ENCODE measurements around the gene COL28A1. TPM values are rescaled to one million over a fixed set of nuclear protein-coding genes. Genes with fewer than 3 reads are reported as not detected.

Gene COL28A1
- total and polyA plus RNA-seq, 7 donors = 0.29 to 6.3 (median 1.9) TPM

DNA sequence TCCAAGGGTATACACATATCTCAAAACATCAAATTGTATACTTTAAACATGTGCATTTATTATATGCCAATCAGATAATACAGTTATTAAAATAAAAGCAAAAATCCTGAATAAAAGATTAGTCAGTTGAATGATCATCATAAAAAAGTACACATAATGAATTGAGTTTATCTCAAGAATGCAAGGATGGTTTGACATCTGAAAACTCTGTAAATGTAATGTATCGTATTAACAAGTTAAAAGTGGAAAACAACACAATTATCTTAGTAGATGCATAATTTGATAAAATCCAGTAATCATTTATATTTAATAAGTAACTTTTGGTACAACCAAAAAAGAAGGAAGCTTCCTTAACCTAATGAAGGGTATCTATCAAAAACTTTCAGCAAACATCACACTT lies 86.6 kb downstream of the COL28A1 start:
- DNase-seq = no peak
- Histone ChIP-seq H3K9me3 (peaks cover 21% of the 10 kb centered on the region), H3K27ac (no peak overlapping the region), H3K4me1 (no peaks in the 10 kb centered on the region), H3K36me3 (ENCODE audit: insufficient read depth in 1 of 2, low read depth in 1 of 2) (peaks cover 0 to 15% of the 10 kb centered on the region in 2 donors), H3K27me3 (ENCODE audit: insufficient read depth in 3 of 3, low read length in 2 of 3) (no peaks in the 10 kb centered on the region), H3K4me3 (no peak overlapping the region)
- WGBS, 3 donors = 91 to 100% (median 98%) methylated on average over 1 of the region's 1 CpG
- no peak for TF ChIP-seq CTCF (IDR thresholded peaks at IDR 0.05)
- ATAC-seq = no peak
- intact Hi-C loops (cut with DNase I) = no loop called here

GRCh38 chr7:7446616-7447015 lies 89.1 kb downstream of the COL28A1 start:
- no peak for TF ChIP-seq CTCF (IDR thresholded peaks at IDR 0.05)
- ATAC-seq (no peak), DNase-seq (no peak)
- Histone ChIP-seq H3K9me3 (peaks cover 21% of the 10 kb centered on the region), H3K27ac (no peak overlapping the region), H3K4me1 (no peaks in the 10 kb centered on the region), H3K27me3 (ENCODE audit: insufficient read depth in 3 of 3, low read length in 2 of 3) (no peaks in the 10 kb centered on the region), H3K36me3 (ENCODE audit: insufficient read depth in 1 of 2, low read depth in 1 of 2) (peaks cover 0 to 4% of the 10 kb centered on the region in 2 donors), H3K4me3 (no peak overlapping the region)
- intact Hi-C loops (cut with DNase I) = no loop called here

DNA sequence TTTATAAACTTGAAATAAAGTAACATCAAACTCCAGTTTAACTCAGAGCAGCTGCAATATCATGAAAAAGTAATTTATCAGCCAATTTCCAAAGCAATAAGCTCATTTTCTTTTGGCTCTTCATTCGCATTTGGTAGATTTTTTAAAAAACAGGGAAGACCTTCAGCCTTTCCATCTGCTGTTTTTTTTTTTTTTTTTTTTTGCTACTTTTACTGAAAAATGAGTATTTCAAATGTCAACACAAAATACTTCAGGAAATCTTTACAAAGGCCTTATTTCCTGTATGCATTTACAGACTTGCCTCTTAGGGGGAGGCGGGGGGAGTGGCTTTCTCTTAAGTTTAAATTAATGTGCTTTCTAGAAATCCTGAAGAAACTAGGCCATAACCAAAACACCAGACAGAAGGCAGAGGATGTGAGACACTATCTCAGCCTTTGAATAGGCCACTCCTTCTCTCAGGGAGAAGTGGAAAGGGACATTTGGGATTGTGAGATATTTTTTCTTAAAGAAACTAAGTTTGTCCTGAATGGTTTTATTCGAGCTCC lies 91.8 kb downstream of the COL28A1 start:
- 62 to 68% (median 62%) methylated on average over 3 of the region's 3 CpGs for WGBS, 3 donors
- Histone ChIP-seq H3K4me1 (no peaks in the 10 kb centered on the region), H3K27me3 (ENCODE audit: insufficient read depth in 3 of 3, low read length in 2 of 3) (no peaks in the 10 kb centered on the region), H3K27ac (no peak overlapping the region), H3K4me3 (no peak overlapping the region), H3K9me3 (peaks cover 12% of the 10 kb centered on the region), H3K36me3 (ENCODE audit: insufficient read depth in 1 of 2, low read depth in 1 of 2) (no peaks in the 10 kb centered on the region)
- no peak for DNase-seq
- TF ChIP-seq CTCF (IDR thresholded peaks at IDR 0.05) = no peak
- intact Hi-C loops (cut with DNase I) = no loop called here
- ATAC-seq = no peak

DNA sequence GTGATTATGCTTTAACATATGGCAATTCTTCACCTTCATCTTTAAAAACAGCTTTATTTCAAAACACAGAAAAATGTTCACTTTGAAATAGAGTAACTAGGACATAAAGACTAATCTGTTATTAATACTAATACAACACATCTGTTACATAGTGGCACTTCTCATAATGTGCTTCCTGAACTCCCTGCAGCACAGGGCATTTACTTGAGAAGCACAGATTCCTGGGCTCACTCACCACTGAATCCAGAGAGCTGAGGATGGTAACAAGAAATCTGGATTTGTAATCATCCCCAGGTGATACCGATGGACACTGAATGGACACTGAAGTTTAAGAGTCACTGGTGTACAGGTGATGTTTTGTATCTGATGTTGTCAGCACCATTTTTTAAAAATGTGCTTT lies 96.1 kb downstream of the COL28A1 start:
- Histone ChIP-seq H3K27ac (no peak overlapping the region), H3K36me3 (ENCODE audit: insufficient read depth in 1 of 2, low read depth in 1 of 2) (peaks cover 0 to 6% of the 10 kb centered on the region in 2 donors), H3K9me3 (no peaks in the 10 kb centered on the region), H3K27me3 (ENCODE audit: insufficient read depth in 3 of 3, low read length in 2 of 3) (no peaks in the 10 kb centered on the region), H3K4me3 (no peak overlapping the region), H3K4me1 (no peaks in the 10 kb centered on the region)
- WGBS, 3 donors = 80 to 88% (median 82%) methylated on average over 1 of the region's 1 CpG
- ATAC-seq = no peak
- intact Hi-C loops (cut with DNase I) = no loop called here
- no peak for TF ChIP-seq CTCF (IDR thresholded peaks at IDR 0.05)
- DNase-seq = no peak

DNA sequence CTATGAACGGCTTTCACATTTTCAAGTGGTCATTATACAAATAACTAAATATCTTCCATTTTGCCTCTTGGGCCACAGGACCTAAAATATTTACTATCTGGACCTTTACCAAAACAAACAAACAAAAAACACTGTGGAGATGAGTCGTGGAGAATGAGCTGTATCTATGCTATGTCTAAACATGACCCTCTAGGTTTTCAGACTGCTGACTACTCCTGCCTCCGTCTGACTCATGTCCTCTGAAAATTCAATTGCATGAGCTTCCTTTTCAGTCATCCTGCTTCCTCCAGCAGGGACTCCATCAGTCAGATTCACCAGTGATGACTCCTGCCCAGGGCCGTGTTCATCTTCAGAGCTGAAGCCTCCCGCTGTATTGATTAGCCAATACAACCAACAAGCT lies 96.8 kb downstream of the COL28A1 start:
- 58 to 59% (median 58%) methylated on average over 5 of the region's 5 CpGs for WGBS, 3 donors
- intact Hi-C loops (cut with DNase I) = no loop called here
- H3K4me3 ChIP-seq = no peak overlapping the region
- DNase-seq (no peak), ATAC-seq (peak in 3 of 4 donors; percentile 55 to 74 (median 59))
- no peak overlapping the region for H3K27ac ChIP-seq
- TF ChIP-seq CTCF (IDR thresholded peaks at IDR 0.05) = no peak
- H3K9me3 ChIP-seq = no peaks in the 10 kb centered on the region
- no peaks in the 10 kb centered on the region for H3K27me3 ChIP-seq (ENCODE audit: insufficient read depth in 3 of 3, low read length in 2 of 3)
- H3K36me3 ChIP-seq (ENCODE audit: insufficient read depth in 1 of 2, low read depth in 1 of 2) = peaks cover 0 to 6% of the 10 kb centered on the region in 2 donors
- no peaks in the 10 kb centered on the region for H3K4me1 ChIP-seq

Measured in psoas muscle (tissue), 8 donors.